MM.1S (cell line): Measurements from ENCODE around the gene THUMPD3.

Experiments
- DNase-seq: peaks from one replicate; pipeline ENCODE4 v3.0.0-alpha.2; 2015
- H2AFZ ChIP-seq: fragments of 300-600 bp; sonication (generic); 2 replicates; pipeline ENCODE4 v1.6.0; 2016; ENCODE audit warnings: antibody characterized with exemption, low read length
- H3F3A ChIP-seq: fragments of 300-600 bp; sonication (generic); 2 replicates; pipeline ENCODE4 v1.6.1; 2016; ENCODE audit warnings: mild to moderate bottlenecking, antibody characterized with exemption, low read length, moderate library complexity, mixed read lengths; ENCODE audit not compliant: insufficient read depth
- H3K27ac ChIP-seq: fragments of 300-600 bp; sonication (generic); 2 replicates; pipeline ENCODE4 v1.5.1; 2016; ENCODE audit warnings: mild to moderate bottlenecking, low read length
- H3K27me3 ChIP-seq: fragments of 300-600 bp; sonication (generic); replicated peaks from 2 replicates; pipeline ENCODE4 v1.6.0; 2016; ENCODE audit warnings: low read length; ENCODE audit not compliant: insufficient read depth
- H3K36me3 ChIP-seq: fragments of 300-600 bp; sonication (generic); replicated peaks from 2 replicates; pipeline ENCODE4 v1.6.1; 2016; ENCODE audit warnings: mild to moderate bottlenecking, low read length, mixed read lengths; ENCODE audit not compliant: insufficient read depth
- H3K4me1 ChIP-seq: fragments of 300-600 bp; sonication (generic); 2 replicates; pipeline ENCODE4 v1.6.1; 2016; ENCODE audit warnings: low read length, mixed read lengths
- H3K4me2 ChIP-seq: fragments of 300-600 bp; sonication (generic); 2 replicates; pipeline ENCODE4 v1.6.0; 2016; ENCODE audit warnings: low read depth, low read length
- H3K4me3 ChIP-seq: fragments of 300-600 bp; sonication (generic); 2 replicates; pipeline ENCODE4 v1.5.1; 2016; ENCODE audit warnings: low read length, mixed read lengths
- H3K79me2 ChIP-seq: fragments of 300-600 bp; sonication (generic); 2 replicates; pipeline ENCODE4 v1.6.1; 2016; ENCODE audit warnings: mixed run types, low read length, mixed read lengths
- H3K9ac ChIP-seq: fragments of 300-600 bp; sonication (generic); 2 replicates; pipeline ENCODE4 v1.6.1; 2016; ENCODE audit warnings: low read length, mixed read lengths
- H3K9me2 ChIP-seq: fragments of 300-600 bp; sonication (generic); replicated peaks from 2 replicates; pipeline ENCODE4 v1.6.1; 2016; ENCODE audit warnings: mild to moderate bottlenecking, low read length, mixed read lengths; ENCODE audit not compliant: insufficient read depth
- H3K9me3 ChIP-seq: fragments of 300-600 bp; sonication (generic); replicated peaks from 2 replicates; pipeline ENCODE4 v1.6.1; 2016; ENCODE audit warnings: mild to moderate bottlenecking, low read length, mixed read lengths; ENCODE audit not compliant: insufficient read depth
- H4K20me1 ChIP-seq: fragments of 300-600 bp; sonication (generic); 2 replicates; pipeline ENCODE4 v1.6.1; 2016; ENCODE audit warnings: mild to moderate bottlenecking, low read length, moderate library complexity, mixed read lengths; ENCODE audit not compliant: insufficient read depth
- EZH2 ChIP-seq: fragments of 300-600 bp; sonication (generic); optimal IDR thresholded peaks from 2 replicates; pipeline ENCODE3; 2017; ENCODE audit warnings: low read depth, mild to moderate bottlenecking, antibody characterized with exemption, low read length, mixed read lengths
- EZH2phosphoT487 ChIP-seq: fragments of 300-600 bp; sonication (generic); IDR thresholded peaks from 2 replicates; pipeline ENCODE4 v1.6.1; 2018; ENCODE audit warnings: antibody characterized with exemption, low read length
- TF ChIP-seq, protein P1 (sequence below): fragments of 300-600 bp; sonication (generic); IDR thresholded peaks from 2 replicates; pipeline ENCODE4 v1.5.1; 2016; ENCODE audit warnings: antibody characterized with exemption, low read length, mixed read lengths

THUMPD3 gene

GRCh38 chr3:9397906-9398699 lies 35.2 kb downstream of the THUMPD3 start:
- H3K27ac ChIP-seq = peak overlapping the region; percentile 86
- H3K9me3 ChIP-seq = no peaks in the 10 kb centered on the region
- peaks cover 3% of the 10 kb centered on the region; the same call in 1 of the 2 replicates for H3K36me3 ChIP-seq
- H3K79me2 ChIP-seq = peaks cover 86% of the 10 kb centered on the region
- H3K4me3 ChIP-seq = peak overlapping the region; percentile 88
- no peaks in the 10 kb centered on the region for H3K9me2 ChIP-seq
- DNase-seq = peak; percentile 34
- peaks cover 29% of the 10 kb centered on the region for H3F3A ChIP-seq
- TF ChIP-seq, protein P1, sequence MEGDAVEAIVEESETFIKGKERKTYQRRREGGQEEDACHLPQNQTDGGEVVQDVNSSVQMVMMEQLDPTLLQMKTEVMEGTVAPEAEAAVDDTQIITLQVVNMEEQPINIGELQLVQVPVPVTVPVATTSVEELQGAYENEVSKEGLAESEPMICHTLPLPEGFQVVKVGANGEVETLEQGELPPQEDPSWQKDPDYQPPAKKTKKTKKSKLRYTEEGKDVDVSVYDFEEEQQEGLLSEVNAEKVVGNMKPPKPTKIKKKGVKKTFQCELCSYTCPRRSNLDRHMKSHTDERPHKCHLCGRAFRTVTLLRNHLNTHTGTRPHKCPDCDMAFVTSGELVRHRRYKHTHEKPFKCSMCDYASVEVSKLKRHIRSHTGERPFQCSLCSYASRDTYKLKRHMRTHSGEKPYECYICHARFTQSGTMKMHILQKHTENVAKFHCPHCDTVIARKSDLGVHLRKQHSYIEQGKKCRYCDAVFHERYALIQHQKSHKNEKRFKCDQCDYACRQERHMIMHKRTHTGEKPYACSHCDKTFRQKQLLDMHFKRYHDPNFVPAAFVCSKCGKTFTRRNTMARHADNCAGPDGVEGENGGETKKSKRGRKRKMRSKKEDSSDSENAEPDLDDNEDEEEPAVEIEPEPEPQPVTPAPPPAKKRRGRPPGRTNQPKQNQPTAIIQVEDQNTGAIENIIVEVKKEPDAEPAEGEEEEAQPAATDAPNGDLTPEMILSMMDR = no peak
- no peak for TF ChIP-seq EZH2
- peaks cover 39% of the 10 kb centered on the region for H3K4me1 ChIP-seq
- peak overlapping the region; percentile 98 for H3K9ac ChIP-seq
- H4K20me1 ChIP-seq = peaks cover 52% of the 10 kb centered on the region
- peak overlapping the region; percentile 2; the same call in 1 of the 2 replicates for H2AFZ ChIP-seq
- H3K4me2 ChIP-seq = peak overlapping the region; percentile 77
- no peaks in the 10 kb centered on the region for H3K27me3 ChIP-seq

DNA sequence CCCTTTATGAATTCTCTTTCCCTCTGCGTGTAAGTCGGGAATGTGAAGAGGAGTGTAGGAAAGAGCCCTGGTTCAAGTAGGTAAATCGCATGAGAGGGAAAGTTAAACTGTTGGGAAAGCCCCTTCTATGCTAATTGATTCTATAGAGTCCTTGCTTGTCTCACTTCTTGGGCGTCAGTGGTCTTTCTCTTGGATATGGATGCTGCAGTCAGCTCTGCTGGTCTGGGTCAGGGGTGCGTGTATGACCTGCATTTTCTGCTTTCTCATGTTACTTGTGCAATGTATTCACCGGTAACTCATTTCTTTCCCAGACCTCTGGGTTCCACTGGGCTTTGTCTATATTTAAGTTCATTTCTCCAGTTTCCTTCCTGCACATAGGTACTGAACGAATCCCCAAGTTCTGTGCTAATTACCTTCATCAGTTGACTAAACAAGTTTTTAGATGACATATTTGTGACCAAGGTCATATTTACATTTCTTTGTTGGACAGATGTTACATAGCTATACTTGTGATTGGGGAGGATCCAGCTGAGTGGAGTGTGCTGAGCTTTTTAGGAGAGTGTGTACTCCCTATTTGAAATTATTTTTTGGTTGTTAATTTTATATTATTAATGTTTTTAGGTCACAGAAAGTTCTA lies 36.0 kb downstream of the THUMPD3 start:
- TF ChIP-seq EZH2phosphoT487 (no peak), EZH2 (no peak)
- TF ChIP-seq, protein P1 = no peak
- H3F3A ChIP-seq = peaks cover 29% of the 10 kb centered on the region; the same call in 1 of the 2 replicates
- peak; percentile 50 for DNase-seq
- H2AFZ ChIP-seq = peak overlapping the region; percentile 2; the same call in 1 of the 2 replicates
- H3K9me2 ChIP-seq = no peaks in the 10 kb centered on the region
- peak overlapping the region; percentile 98 for H3K9ac ChIP-seq
- H4K20me1 ChIP-seq = peaks cover 56% of the 10 kb centered on the region
- peak overlapping the region; percentile 77 for H3K4me2 ChIP-seq
- H3K9me3 ChIP-seq = no peaks in the 10 kb centered on the region
- H3K4me1 ChIP-seq = peaks cover 33% of the 10 kb centered on the region
- peak overlapping the region; percentile 86 for H3K27ac ChIP-seq
- H3K4me3 ChIP-seq = peak overlapping the region; percentile 88
- H3K79me2 ChIP-seq = peaks cover 86% of the 10 kb centered on the region
- H3K27me3 ChIP-seq = no peaks in the 10 kb centered on the region
- peaks cover 3% of the 10 kb centered on the region; the same call in 1 of the 2 replicates for H3K36me3 ChIP-seq

DNA sequence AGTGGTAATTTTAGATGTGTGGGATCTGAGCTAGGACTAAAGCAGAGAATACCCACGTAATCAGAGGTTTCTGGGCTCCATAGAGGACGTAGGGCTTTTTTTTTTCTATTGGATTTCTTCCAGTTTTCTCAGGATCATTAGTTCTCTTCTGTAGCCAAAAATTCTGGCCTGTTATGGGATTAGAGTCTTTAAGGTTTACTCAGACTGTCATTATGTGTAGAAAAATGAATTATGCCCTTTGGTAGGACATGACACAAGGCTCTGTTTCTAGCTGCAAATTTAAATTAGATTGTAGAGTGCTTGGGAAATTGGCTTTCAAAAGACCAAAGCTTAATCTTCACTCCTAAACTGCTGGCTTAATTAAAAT lies 36.5 kb downstream of the THUMPD3 start:
- Histone ChIP-seq H3K4me3 (peak overlapping the region; percentile 88), H3K4me1 (peaks cover 29% of the 10 kb centered on the region), H3K4me2 (peak overlapping the region; percentile 77), H3K36me3 (peaks cover 3% of the 10 kb centered on the region; the same call in 1 of the 2 replicates), H3K9me3 (no peaks in the 10 kb centered on the region), H3K9me2 (no peaks in the 10 kb centered on the region), H3F3A (peaks cover 29% of the 10 kb centered on the region; the same call in 1 of the 2 replicates), H3K27me3 (no peaks in the 10 kb centered on the region), H3K9ac (peak overlapping the region; percentile 98), H3K27ac (peak overlapping the region; percentile 86; the same call in 1 of the 2 replicates), H4K20me1 (peaks cover 56% of the 10 kb centered on the region), H3K79me2 (peaks cover 86% of the 10 kb centered on the region), H2AFZ (no peak overlapping the region)
- TF ChIP-seq, protein P1 = no peak
- no peak for TF ChIP-seq EZH2phosphoT487
- TF ChIP-seq EZH2 = no peak
- DNase-seq = no peak
